ENCODE results near the gene PEX13. TPM values are rescaled to one million over a fixed set of nuclear protein-coding genes. Genes with fewer than 3 reads are reported as not detected.

The PEX13 gene
- polyA plus RNA-seq, 1 donor (not counting 4 experiments of a cell fraction or from before 2014, with no cell fraction given) = 35.9 TPM

- Histone ChIP-seq H3K4me1 (ENCODE audit: control insufficient read depth, extremely low read depth, insufficient read depth, low read length) (no peaks in the 10 kb centered on the region), H3K9me1 (ENCODE audit: control insufficient read depth, extremely low read depth, insufficient read depth, low read length) (no peaks in the 10 kb centered on the region), H3K27me3 (ENCODE audit: control insufficient read depth, extremely low read depth, insufficient read depth, low read length) (no peaks in the 10 kb centered on the region), H3K79me2 (ENCODE audit: control insufficient read depth, insufficient read depth, low read length) (no peaks in the 10 kb centered on the region), H4K20me1 (ENCODE audit: control insufficient read depth, extremely low read depth, insufficient read depth, low read length) (no peaks in the 10 kb centered on the region), H3K9ac (ENCODE audit: control insufficient read depth, extremely low read depth, insufficient read depth, low read length) (no peak overlapping the region), H3K9me3 (ENCODE audit: control insufficient read depth, low read depth, low read length) (no peaks in the 10 kb centered on the region), H3K4me2 (ENCODE audit: control insufficient read depth, extremely low read depth, insufficient read depth, low read depth, low read length) (no peak overlapping the region), H3K36me3 (ENCODE audit: control insufficient read depth in 2 of 2, extremely low read depth in 1 of 2, insufficient read depth in 2 of 2, low read length in 2 of 2) (no peaks in the 10 kb centered on the region), H2AFZ (ENCODE audit: control insufficient read depth, low read length) (no peak overlapping the region), H3K4me3 (ENCODE audit: control insufficient read depth in 2 of 3, extremely low read depth in 1 of 3, insufficient read depth in 2 of 3, low read depth in 1 of 3, low read length in 3 of 3) (no peak overlapping the region), H3K27ac (ENCODE audit: control insufficient read depth, insufficient read depth, low read length) (no peak overlapping the region)
- FAIRE-seq (no peak), DNase-seq (ENCODE audit: low read depth, low spot score) (no peak)
- dilution Hi-C loops (cut with MboI; ENCODE audit: extremely low pct_ligation_motif_present, low sequenced_read_pairs) = no loop called here
- TF ChIP-seq EZH2 (IDR thresholded peaks at IDR 0.05; ENCODE audit: low read length) (no peak), CTCF (optimal IDR thresholded peaks at IDR 0.05 in 1 of 3, IDR thresholded peaks at IDR 0.05 in 1 of 3, conservative IDR thresholded peaks at IDR 0.05 in 1 of 3; ENCODE audit: extremely low read depth in 1 of 3, insufficient read depth in 2 of 3, low read length in 3 of 3) (no peak)
Observed at GRCh38 chr2:60977562-60977895, 40.0 kb upstream of the PEX13 start.

- H3K36me3 ChIP-seq (ENCODE audit: control insufficient read depth in 2 of 2, extremely low read depth in 1 of 2, insufficient read depth in 2 of 2, low read length in 2 of 2) = no peaks in the 10 kb centered on the region
- TF ChIP-seq CTCF (optimal IDR thresholded peaks at IDR 0.05 in 1 of 3, IDR thresholded peaks at IDR 0.05 in 1 of 3, conservative IDR thresholded peaks at IDR 0.05 in 1 of 3; ENCODE audit: extremely low read depth in 1 of 3, insufficient read depth in 2 of 3, low read length in 3 of 3) (no peak), EZH2 (IDR thresholded peaks at IDR 0.05; ENCODE audit: low read length) (no peak)
- H3K9me3 ChIP-seq (ENCODE audit: control insufficient read depth, low read depth, low read length) = no peaks in the 10 kb centered on the region
- no peak for FAIRE-seq
- H3K4me2 ChIP-seq (ENCODE audit: control insufficient read depth, extremely low read depth, insufficient read depth, low read depth, low read length) = no peak overlapping the region
- no peaks in the 10 kb centered on the region for H3K27me3 ChIP-seq (ENCODE audit: control insufficient read depth, extremely low read depth, insufficient read depth, low read length)
- DNase-seq (ENCODE audit: low read depth, low spot score) = no peak
- no peak overlapping the region for H3K4me3 ChIP-seq (ENCODE audit: control insufficient read depth in 2 of 3, extremely low read depth in 1 of 3, insufficient read depth in 2 of 3, low read depth in 1 of 3, low read length in 3 of 3)
- H3K4me1 ChIP-seq (ENCODE audit: control insufficient read depth, extremely low read depth, insufficient read depth, low read length) = no peaks in the 10 kb centered on the region
- no peaks in the 10 kb centered on the region for H3K79me2 ChIP-seq (ENCODE audit: control insufficient read depth, insufficient read depth, low read length)
- H3K9ac ChIP-seq (ENCODE audit: control insufficient read depth, extremely low read depth, insufficient read depth, low read length) = no peak overlapping the region
- dilution Hi-C loops (cut with MboI; ENCODE audit: extremely low pct_ligation_motif_present, low sequenced_read_pairs) = no loop called here
- no peak overlapping the region for H2AFZ ChIP-seq (ENCODE audit: control insufficient read depth, low read length)
- no peaks in the 10 kb centered on the region for H4K20me1 ChIP-seq (ENCODE audit: control insufficient read depth, extremely low read depth, insufficient read depth, low read length)
- no peak overlapping the region for H3K27ac ChIP-seq (ENCODE audit: control insufficient read depth, insufficient read depth, low read length)
- H3K9me1 ChIP-seq (ENCODE audit: control insufficient read depth, extremely low read depth, insufficient read depth, low read length) = no peaks in the 10 kb centered on the region
Observed at GRCh38 chr2:60979231-60979630, 38.3 kb upstream of the PEX13 start.

Measured in keratinocyte (primary cell).